Keratinocyte (primary cell): Measurements from ENCODE around the gene MRS2. TPM values are rescaled to one million over a fixed set of nuclear protein-coding genes. Genes with fewer than 3 reads are reported as not detected.
"Not testable (repeated sequence)": the region's sequence is repeated elsewhere in the genome, so short reads cannot be mapped to it uniquely, and the experiment has no call there.

ENCODE experiments used
- DNase-seq: peaks from one replicate; pipeline ENCODE4 v3.0.0-alpha.2; 2011; ENCODE audit warnings: low read depth, missing footprints, low spot score
- FAIRE-seq: peaks from 2 replicates; lab custom pipeline; 2011; peaks lifted over from hg19 to GRCh38; lab: Jason Lieb, UNC
- H2AFZ ChIP-seq: 2 replicates; pipeline ENCODE4 v1.6.0; 2012; ENCODE audit warnings: low read length, control low read depth, inconsistent platforms; ENCODE audit not compliant: control insufficient read depth
- H3K27ac ChIP-seq: 2 replicates; pipeline ENCODE4 v1.5.1; 2011; ENCODE audit warnings: low read length; ENCODE audit not compliant: control insufficient read depth, insufficient read depth
- H3K27me3 ChIP-seq: 3 replicates; pipeline ENCODE4 v1.6.0; 2011; ENCODE audit warnings: low read length; ENCODE audit not compliant: control insufficient read depth, insufficient read depth; ENCODE audit errors: extremely low read depth
- H3K36me3 ChIP-seq, 2 experiments: 2 replicates in 1 of 2; 3 replicates in 1 of 2; pipeline ENCODE4 v1.5.1; 2011; ENCODE audit warnings: low read length in 2 of 2, mild to moderate bottlenecking in 1 of 2; ENCODE audit not compliant: control insufficient read depth in 2 of 2, insufficient read depth in 2 of 2; ENCODE audit errors: extremely low read depth in 1 of 2
- H3K4me1 ChIP-seq: 3 replicates; pipeline ENCODE4 v1.5.1; 2011; ENCODE audit warnings: low read length; ENCODE audit not compliant: control insufficient read depth, insufficient read depth; ENCODE audit errors: extremely low read depth
- H3K4me2 ChIP-seq: 3 replicates; pipeline ENCODE4 v1.6.0; 2011; ENCODE audit warnings: low read depth, low read length; ENCODE audit not compliant: control insufficient read depth, insufficient read depth; ENCODE audit errors: extremely low read depth
- H3K4me3 ChIP-seq, 3 experiments: fragments of 200-600 bp in 1 of 3; sonication (generic) in 1 of 3; 2 replicates in 2 of 3; 3 replicates in 1 of 3; pipeline ENCODE4 v1.5.1; 2011 to 2016; ENCODE audit warnings: low read length in 3 of 3, mild to moderate bottlenecking in 3 of 3, control low read depth in 2 of 3, inconsistent platforms in 1 of 3, low read depth in 1 of 3, mixed read lengths in 1 of 3, mixed run types in 1 of 3, moderate library complexity in 1 of 3; ENCODE audit not compliant: control insufficient read depth in 2 of 3, insufficient read depth in 2 of 3; ENCODE audit errors: extremely low read depth in 1 of 3
- H3K79me2 ChIP-seq: 2 replicates; pipeline ENCODE4 v1.6.0; 2012; ENCODE audit warnings: low read length; ENCODE audit not compliant: control insufficient read depth, insufficient read depth
- H3K9ac ChIP-seq: 3 replicates; pipeline ENCODE4 v1.6.0; 2011; ENCODE audit warnings: low read length; ENCODE audit not compliant: control insufficient read depth, insufficient read depth; ENCODE audit errors: extremely low read depth
- H3K9me1 ChIP-seq: 3 replicates; pipeline ENCODE4 v1.6.0; 2011; ENCODE audit warnings: low read length; ENCODE audit not compliant: control insufficient read depth, insufficient read depth; ENCODE audit errors: extremely low read depth
- H3K9me3 ChIP-seq: 2 replicates; pipeline ENCODE4 v1.5.1; 2012; ENCODE audit warnings: low read depth, low read length; ENCODE audit not compliant: control insufficient read depth
- H4K20me1 ChIP-seq: 3 replicates; pipeline ENCODE4 v1.6.0; 2011; ENCODE audit warnings: low read length; ENCODE audit not compliant: control insufficient read depth, insufficient read depth; ENCODE audit errors: extremely low read depth
- CTCF ChIP-seq, 3 experiments: IDR thresholded peaks in 1 of 3; conservative IDR thresholded peaks in 1 of 3; optimal IDR thresholded peaks in 1 of 3; 2 replicates in 2 of 3; 3 replicates in 1 of 3; pipeline versions ENCODE3 to v1.5.1; 2011; ENCODE audit warnings: low read length in 3 of 3, mild to moderate bottlenecking in 3 of 3, moderate library complexity in 2 of 3, control low read depth in 1 of 3, inconsistent platforms in 1 of 3; ENCODE audit not compliant: insufficient read depth in 2 of 3; ENCODE audit errors: extremely low read depth in 1 of 3
- EZH2 ChIP-seq: IDR thresholded peaks from one replicate; pipeline ENCODE4 v1.6.1; 2012; ENCODE audit warnings: inconsistent platforms, mild to moderate bottlenecking, low read length, moderate library complexity
- dilution Hi-C: fragments of 300-500 bp; cut with MboI; formaldehyde crosslinking; loops from one replicate; pipeline ENCODE4 v1.7.0; 2020; ENCODE audit warnings: low sequenced_read_pairs; ENCODE audit not compliant: extremely low pct_ligation_motif_present
- polyA plus RNA-seq, 5 experiments: library from polyadenylated mRNA; depleted of rRNA in 3 of 5; stranded (reverse) in 3 of 5; stranded (forward) in 1 of 5; unstranded in 1 of 5; fragments of >200 nt; gene quantifications; 1 replicate in 1 of 5; 2 replicates in 3 of 5; 3 replicates in 1 of 5; pipeline versions ENCODE4 v1.2.1 to v1.2.3, GENCODE V29; 2011 to 2012; ENCODE audit warnings: missing spikeins in 2 of 5, low read depth in 1 of 5, low replicate concordance in 1 of 5

Gene MRS2
- polyA plus RNA-seq, 1 donor (not counting 4 experiments of a cell fraction or from before 2014, with no cell fraction given) = 26.9 TPM

GRCh38 chr6:24382220-24382540 is 20.6 kb upstream of the MRS2 start:
- no peak for TF ChIP-seq EZH2
- no peak for TF ChIP-seq CTCF (optimal IDR thresholded peaks at IDR 0.05 in 1 of 3, IDR thresholded peaks at IDR 0.05 in 1 of 3, conservative IDR thresholded peaks at IDR 0.05 in 1 of 3; ENCODE audit: extremely low read depth in 1 of 3, insufficient read depth in 2 of 3, low read length in 3 of 3)
- H2AFZ ChIP-seq = no peak overlapping the region
- no peaks in the 10 kb centered on the region for H4K20me1 ChIP-seq
- H3K79me2 ChIP-seq = no peaks in the 10 kb centered on the region
- H3K9me3 ChIP-seq = no peaks in the 10 kb centered on the region
- H3K4me1 ChIP-seq = no peaks in the 10 kb centered on the region
- H3K9me1 ChIP-seq = no peaks in the 10 kb centered on the region
- FAIRE-seq (no peak), DNase-seq (no peak)
- no peak overlapping the region for H3K4me2 ChIP-seq
- H3K4me3 ChIP-seq = no peak overlapping the region
- no peak overlapping the region for H3K27ac ChIP-seq
- no peaks in the 10 kb centered on the region for H3K36me3 ChIP-seq
- no peak overlapping the region for H3K9ac ChIP-seq
- dilution Hi-C loops = loop anchor here (25.0 kb wide), 1 partner anchor 95 kb away; no protein-coding TSS in a partner anchor
- no peaks in the 10 kb centered on the region for H3K27me3 ChIP-seq

GRCh38 chr6:24382891-24383494 is 19.7 kb upstream of the MRS2 start:
- not testable (repeated sequence) for DNase-seq, H3K36me3 ChIP-seq, H3K4me3 ChIP-seq, H3K27me3 ChIP-seq, H3K27ac ChIP-seq, H4K20me1 ChIP-seq, H2AFZ ChIP-seq, H3K4me2 ChIP-seq, FAIRE-seq, H3K79me2 ChIP-seq, H3K4me1 ChIP-seq, H3K9me1 ChIP-seq, H3K9ac ChIP-seq, H3K9me3 ChIP-seq
- dilution Hi-C loops = loop anchor here (25.0 kb wide), 1 partner anchor 96 kb away; no protein-coding TSS in a partner anchor

- H3K9me3 ChIP-seq, H3K36me3 ChIP-seq, DNase-seq, FAIRE-seq, H3K4me1 ChIP-seq, H3K9me1 ChIP-seq, H3K4me2 ChIP-seq, H3K27me3 ChIP-seq, H3K9ac ChIP-seq, H2AFZ ChIP-seq, H3K27ac ChIP-seq, H3K4me3 ChIP-seq, H3K79me2 ChIP-seq, H4K20me1 ChIP-seq: not testable (repeated sequence)
- dilution Hi-C loops = loop anchor here (25.0 kb wide), 1 partner anchor 97 kb away; no protein-coding TSS in a partner anchor
Observed at GRCh38 chr6:24384369-24385130, 18.2 kb upstream of the MRS2 start.
